ENCODE measurements around the gene HBP1. TPM values are rescaled to one million over a fixed set of nuclear protein-coding genes. Genes with fewer than 3 reads are reported as not detected.

The HBP1 gene
- total RNA-seq, 4 donors from 2014 or later, result 59.5 to 170 (median 88.3) TPM

GRCh38 chr7:107147464-107148393, 21.1 kb upstream of the HBP1 start:
- in situ Hi-C loops (cut with MboI; ENCODE audit: low pct_ligation_motif_present in 1 of 4, low pct_unique_long_range_greater_than_20kb in 1 of 4, low sequenced_read_pairs in 3 of 4) (loop anchor here (5.0 to 25.0 kb wide), 4 partner anchors 193 to 360 kb away; no protein-coding TSS in a partner anchor), intact Hi-C loops (cut with DNase I; ENCODE audit: low total_unique reads) (no loop called here)
- H3K27me3 ChIP-seq, result no peaks in the 10 kb centered on the region
- TF ChIP-seq POLR2A (IDR thresholded peaks at IDR 0.05) (no peak), EP300 (IDR thresholded peaks at IDR 0.05; ENCODE audit: low read depth) (no peak), POLR2AphosphoS5 (IDR thresholded peaks at IDR 0.05) (no peak), CTCF (IDR thresholded peaks at IDR 0.05) (peak; percentile 32 to 58 (median 43))
- no peaks in the 10 kb centered on the region for H3K36me3 ChIP-seq
- no peak overlapping the region for H3K4me3 ChIP-seq
- no peaks in the 10 kb centered on the region for H3K9me3 ChIP-seq
- WGBS, 2 donors (ENCODE audit: low coverage in 1 of 2), result 24 to 41% methylated on average over 2 to 3 of the region's 3 CpGs
- DNase-seq, result no peak
- peaks cover 0 to 10% (median 0%) of the 10 kb centered on the region in 4 donors for H3K4me1 ChIP-seq
- H3K27ac ChIP-seq, result peak overlapping the region in 2 of 4 donors; percentile 6 to 25

- H3K36me3 ChIP-seq, result no peaks in the 10 kb centered on the region
- intact Hi-C loops (cut with DNase I; ENCODE audit: low total_unique reads) (no loop called here), in situ Hi-C loops (cut with MboI; ENCODE audit: low pct_ligation_motif_present in 1 of 4, low pct_unique_long_range_greater_than_20kb in 1 of 4, low sequenced_read_pairs in 3 of 4) (loop anchor here (5.0 to 25.0 kb wide), 4 partner anchors 194 to 361 kb away; no protein-coding TSS in a partner anchor)
- TF ChIP-seq CTCF (IDR thresholded peaks at IDR 0.05), result no peak
- TF ChIP-seq POLR2A (IDR thresholded peaks at IDR 0.05), result no peak
- TF ChIP-seq POLR2AphosphoS5 (IDR thresholded peaks at IDR 0.05), result no peak
- TF ChIP-seq EP300 (IDR thresholded peaks at IDR 0.05; ENCODE audit: low read depth), result no peak
- WGBS, 2 donors (ENCODE audit: low coverage in 1 of 2), result 89 to 94% methylated on average over 2 of the region's 2 CpGs
- H3K27ac ChIP-seq, result no peak overlapping the region
- DNase-seq, result no peak
- H3K9me3 ChIP-seq, result no peaks in the 10 kb centered on the region
- no peak overlapping the region for H3K4me3 ChIP-seq
- H3K4me1 ChIP-seq, result peaks cover 0 to 10% (median 0%) of the 10 kb centered on the region in 4 donors
- no peaks in the 10 kb centered on the region for H3K27me3 ChIP-seq
Measured at GRCh38 chr7:107148721-107149120, 20.1 kb upstream of the HBP1 start.

GRCh38 chr7:107149863-107150262, 18.9 kb upstream of the HBP1 start:
- DNase-seq, result no peak
- Histone ChIP-seq H3K27me3 (no peaks in the 10 kb centered on the region), H3K4me1 (peaks cover 0 to 10% (median 0%) of the 10 kb centered on the region in 4 donors), H3K27ac (no peak overlapping the region), H3K9me3 (no peaks in the 10 kb centered on the region), H3K36me3 (no peaks in the 10 kb centered on the region), H3K4me3 (no peak overlapping the region)
- TF ChIP-seq POLR2A (IDR thresholded peaks at IDR 0.05) (no peak), EP300 (IDR thresholded peaks at IDR 0.05; ENCODE audit: low read depth) (no peak), POLR2AphosphoS5 (IDR thresholded peaks at IDR 0.05) (no peak), CTCF (IDR thresholded peaks at IDR 0.05) (no peak)
- in situ Hi-C loops (cut with MboI; ENCODE audit: low pct_ligation_motif_present in 1 of 4, low pct_unique_long_range_greater_than_20kb in 1 of 4, low sequenced_read_pairs in 3 of 4) (loop anchor here (5.0 to 25.0 kb wide), 5 partner anchors 195 to 363 kb away; no protein-coding TSS in a partner anchor), intact Hi-C loops (cut with DNase I; ENCODE audit: low total_unique reads) (loop anchor here (5.0 kb wide), 1 partner anchor 208 kb away; no protein-coding TSS in a partner anchor)
- 76 to 81% methylated on average over 1 of the region's 1 CpG for WGBS, 2 donors (ENCODE audit: low coverage in 1 of 2)

- WGBS, 2 donors (ENCODE audit: low coverage in 1 of 2), result 19 to 23% methylated on average over 4 of the region's 4 CpGs
- intact Hi-C loops (cut with DNase I; ENCODE audit: low total_unique reads) (loop anchor here (5.0 kb wide), 1 partner anchor 208 kb away; no protein-coding TSS in a partner anchor), in situ Hi-C loops (cut with MboI; ENCODE audit: low pct_ligation_motif_present in 1 of 4, low pct_unique_long_range_greater_than_20kb in 1 of 4, low sequenced_read_pairs in 3 of 4) (loop anchor here in 2 of 4 donors (5.0 to 10.0 kb wide), 2 partner anchors 206 to 358 kb away; no protein-coding TSS in a partner anchor)
- Histone ChIP-seq H3K27me3 (no peaks in the 10 kb centered on the region), H3K9me3 (no peaks in the 10 kb centered on the region), H3K4me1 (peaks cover 0 to 10% (median 0%) of the 10 kb centered on the region in 4 donors), H3K27ac (no peak overlapping the region), H3K4me3 (no peak overlapping the region), H3K36me3 (no peaks in the 10 kb centered on the region)
- peak; percentile 62 to 70 (median 66) for TF ChIP-seq CTCF (IDR thresholded peaks at IDR 0.05)
- no peak for TF ChIP-seq POLR2A (IDR thresholded peaks at IDR 0.05)
- no peak for TF ChIP-seq POLR2AphosphoS5 (IDR thresholded peaks at IDR 0.05)
- TF ChIP-seq EP300 (IDR thresholded peaks at IDR 0.05; ENCODE audit: low read depth), result no peak
- DNase-seq, result peak; percentile 80
Measured at GRCh38 chr7:107150375-107151073, 18.3 kb upstream of the HBP1 start.
